ENCODE data around the gene RSPRY1.

- no peak for TF ChIP-seq EZH2 (optimal IDR thresholded peaks at IDR 0.05; ENCODE audit: low read depth, low read length)
- TF ChIP-seq, protein P1, sequence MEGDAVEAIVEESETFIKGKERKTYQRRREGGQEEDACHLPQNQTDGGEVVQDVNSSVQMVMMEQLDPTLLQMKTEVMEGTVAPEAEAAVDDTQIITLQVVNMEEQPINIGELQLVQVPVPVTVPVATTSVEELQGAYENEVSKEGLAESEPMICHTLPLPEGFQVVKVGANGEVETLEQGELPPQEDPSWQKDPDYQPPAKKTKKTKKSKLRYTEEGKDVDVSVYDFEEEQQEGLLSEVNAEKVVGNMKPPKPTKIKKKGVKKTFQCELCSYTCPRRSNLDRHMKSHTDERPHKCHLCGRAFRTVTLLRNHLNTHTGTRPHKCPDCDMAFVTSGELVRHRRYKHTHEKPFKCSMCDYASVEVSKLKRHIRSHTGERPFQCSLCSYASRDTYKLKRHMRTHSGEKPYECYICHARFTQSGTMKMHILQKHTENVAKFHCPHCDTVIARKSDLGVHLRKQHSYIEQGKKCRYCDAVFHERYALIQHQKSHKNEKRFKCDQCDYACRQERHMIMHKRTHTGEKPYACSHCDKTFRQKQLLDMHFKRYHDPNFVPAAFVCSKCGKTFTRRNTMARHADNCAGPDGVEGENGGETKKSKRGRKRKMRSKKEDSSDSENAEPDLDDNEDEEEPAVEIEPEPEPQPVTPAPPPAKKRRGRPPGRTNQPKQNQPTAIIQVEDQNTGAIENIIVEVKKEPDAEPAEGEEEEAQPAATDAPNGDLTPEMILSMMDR (IDR thresholded peaks at IDR 0.05; ENCODE audit: low read length) = no peak
Measured at GRCh38 chr16:57231821-57232350, 45.8 kb downstream of the RSPRY1 start.

Measured in MM.1S (cell line).